ENCODE results near the gene SIK3.

DNA sequence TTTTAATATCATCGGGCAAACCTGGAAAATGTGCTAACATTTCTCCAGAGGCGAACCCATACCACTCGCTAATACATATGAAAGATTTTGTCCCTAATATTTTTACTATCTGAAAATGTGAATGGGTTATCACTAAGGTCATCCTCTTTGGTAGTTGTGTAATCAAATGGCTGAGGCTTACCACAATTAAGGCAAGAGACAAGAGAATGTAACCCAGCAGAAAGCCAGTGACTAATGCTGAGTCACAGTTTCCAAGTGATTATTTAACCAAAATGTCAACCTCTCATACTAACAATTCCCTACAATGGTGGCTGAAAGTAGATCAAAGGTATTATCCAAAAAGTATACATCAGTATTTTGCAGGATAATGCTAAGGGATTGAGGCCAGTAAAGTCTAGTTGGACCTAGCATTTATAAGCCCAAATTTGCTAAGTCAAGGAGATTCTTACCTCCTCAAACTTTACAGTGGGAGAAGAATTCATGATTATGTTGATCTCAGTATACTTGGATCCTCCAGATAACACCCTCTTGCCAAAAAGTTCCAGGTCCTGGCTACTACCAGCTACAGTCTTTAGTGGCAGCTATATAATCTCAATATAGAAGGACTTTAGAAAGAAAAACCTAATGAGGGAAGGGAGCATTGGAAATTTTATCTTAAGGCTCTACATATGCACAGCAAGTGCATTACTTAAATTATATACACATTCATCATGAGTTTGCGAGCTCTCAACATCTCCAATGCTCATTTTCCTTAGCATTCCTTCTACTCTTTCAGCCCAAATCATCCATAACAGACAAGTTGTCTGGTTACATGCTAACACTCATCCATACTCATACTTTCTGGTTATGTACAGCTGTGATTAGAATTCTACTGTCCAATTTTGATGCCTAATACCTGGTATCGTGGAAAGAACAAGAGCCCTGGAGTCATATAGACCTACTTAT is 25.4 kb downstream of the SIK3 start:
- TF ChIP-seq, protein P1, sequence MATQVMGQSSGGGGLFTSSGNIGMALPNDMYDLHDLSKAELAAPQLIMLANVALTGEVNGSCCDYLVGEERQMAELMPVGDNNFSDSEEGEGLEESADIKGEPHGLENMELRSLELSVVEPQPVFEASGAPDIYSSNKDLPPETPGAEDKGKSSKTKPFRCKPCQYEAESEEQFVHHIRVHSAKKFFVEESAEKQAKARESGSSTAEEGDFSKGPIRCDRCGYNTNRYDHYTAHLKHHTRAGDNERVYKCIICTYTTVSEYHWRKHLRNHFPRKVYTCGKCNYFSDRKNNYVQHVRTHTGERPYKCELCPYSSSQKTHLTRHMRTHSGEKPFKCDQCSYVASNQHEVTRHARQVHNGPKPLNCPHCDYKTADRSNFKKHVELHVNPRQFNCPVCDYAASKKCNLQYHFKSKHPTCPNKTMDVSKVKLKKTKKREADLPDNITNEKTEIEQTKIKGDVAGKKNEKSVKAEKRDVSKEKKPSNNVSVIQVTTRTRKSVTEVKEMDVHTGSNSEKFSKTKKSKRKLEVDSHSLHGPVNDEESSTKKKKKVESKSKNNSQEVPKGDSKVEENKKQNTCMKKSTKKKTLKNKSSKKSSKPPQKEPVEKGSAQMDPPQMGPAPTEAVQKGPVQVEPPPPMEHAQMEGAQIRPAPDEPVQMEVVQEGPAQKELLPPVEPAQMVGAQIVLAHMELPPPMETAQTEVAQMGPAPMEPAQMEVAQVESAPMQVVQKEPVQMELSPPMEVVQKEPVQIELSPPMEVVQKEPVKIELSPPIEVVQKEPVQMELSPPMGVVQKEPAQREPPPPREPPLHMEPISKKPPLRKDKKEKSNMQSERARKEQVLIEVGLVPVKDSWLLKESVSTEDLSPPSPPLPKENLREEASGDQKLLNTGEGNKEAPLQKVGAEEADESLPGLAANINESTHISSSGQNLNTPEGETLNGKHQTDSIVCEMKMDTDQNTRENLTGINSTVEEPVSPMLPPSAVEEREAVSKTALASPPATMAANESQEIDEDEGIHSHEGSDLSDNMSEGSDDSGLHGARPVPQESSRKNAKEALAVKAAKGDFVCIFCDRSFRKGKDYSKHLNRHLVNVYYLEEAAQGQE (IDR thresholded peaks at IDR 0.05; ENCODE audit: low read depth): no peak
- TF ChIP-seq FOXM1 (IDR thresholded peaks at IDR 0.05; ENCODE audit: borderline replicate concordance, low read depth) (no peak), EGR1 (IDR thresholded peaks at IDR 0.05) (no peak), TAF1 (IDR thresholded peaks at IDR 0.05; ENCODE audit: low read depth) (no peak), EP300 (IDR thresholded peaks at IDR 0.05; ENCODE audit: borderline replicate concordance) (peak; percentile 14; the same call in 1 of the 2 replicates)
